Endodermal cell (in vitro differentiated cells): ENCODE measurements around the gene SSU72. TPM values are rescaled to one million over a fixed set of nuclear protein-coding genes. Genes with fewer than 3 reads are reported as not detected.

Experiments used
- DNase-seq: peaks from one replicate; pipeline ENCODE4 v3.0.0-alpha.2; 2017
- H3K27ac ChIP-seq: 2 replicates; pipeline ENCODE4 v1.5.1; 2013; ENCODE audit warnings: mild to moderate bottlenecking, low read depth, low read length, moderate library complexity
- H3K27me3 ChIP-seq: 2 replicates; pipeline ENCODE4 v1.6.1; 2013; ENCODE audit warnings: mild to moderate bottlenecking, low read length, moderate library complexity; ENCODE audit not compliant: insufficient read depth, control insufficient read depth, poor library complexity, severe bottlenecking
- H3K36me3 ChIP-seq: 2 replicates; pipeline ENCODE4 v1.7.0; 2013; ENCODE audit warnings: mild to moderate bottlenecking, low read length, moderate library complexity; ENCODE audit not compliant: control insufficient read depth, insufficient read depth
- H3K4me1 ChIP-seq: one replicate; pipeline ENCODE4 v1.7.0; 2013; ENCODE audit warnings: low read length; ENCODE audit not compliant: control insufficient read depth, insufficient read depth
- H3K4me3 ChIP-seq: 2 replicates; pipeline ENCODE4 v1.5.1; 2013; ENCODE audit warnings: mild to moderate bottlenecking, low read length, moderate library complexity
- H3K9ac ChIP-seq: 2 replicates; pipeline ENCODE4 v1.6.1; 2013; ENCODE audit warnings: mild to moderate bottlenecking, low read length, moderate library complexity; ENCODE audit not compliant: poor library complexity, severe bottlenecking; ENCODE audit errors: extremely low read depth
- H3K9me3 ChIP-seq: 2 replicates; pipeline ENCODE4 v1.6.1; 2013; ENCODE audit warnings: mild to moderate bottlenecking, low read length, moderate library complexity; ENCODE audit not compliant: control insufficient read depth
- H3K27ac Mint-ChIP-seq: 2 replicates; pipeline ENCODE4 v1.8.0; 2020; ENCODE audit warnings: mixed read lengths
- H3K27me3 Mint-ChIP-seq: 2 replicates; pipeline ENCODE4 v1.8.0; 2021; ENCODE audit warnings: mild to moderate bottlenecking, mixed read lengths; ENCODE audit not compliant: insufficient read depth
- H3K36me3 Mint-ChIP-seq: 2 replicates; pipeline ENCODE4 v1.8.0; 2020; ENCODE audit warnings: low read depth, mixed read lengths
- H3K4me1 Mint-ChIP-seq: 2 replicates; pipeline ENCODE4 v1.8.0; 2020; ENCODE audit warnings: mixed read lengths
- H3K4me3 Mint-ChIP-seq: 2 replicates; pipeline ENCODE4 v1.8.0; 2020; ENCODE audit warnings: mild to moderate bottlenecking, moderate library complexity, mixed read lengths
- H3K9me3 Mint-ChIP-seq: 2 replicates; pipeline ENCODE4 v1.8.0; 2020; ENCODE audit warnings: mild to moderate bottlenecking, mixed read lengths
- WGBS, 2 experiments: methylation state at CpG; one replicate each; pipeline versions ENCODE4 v1.1.5 to v1.1.7; 2013; ENCODE audit warnings: missing lambda C conversion rate in 2 of 2, mixed read lengths in 1 of 2; ENCODE audit not compliant: insufficient coverage in 1 of 2, insufficient read length in 1 of 2; 5-methylcytosine and 5-hydroxymethylcytosine counted together
- long read RNA-seq, 4 experiments: library from polyadenylated mRNA in 2 of 4; library from RNA in 1 of 4; library from capped mRNA in 1 of 4; stranded (forward) in 3 of 4; unstranded in 1 of 4; transcript quantifications; one replicate each; pipeline ENCODE4 v2.0.0, GENCODE V29; 2020 to 2021; ENCODE audit warnings: inconsistent platforms in 1 of 4
- polyA plus RNA-seq, 2 experiments: library from polyadenylated mRNA; stranded (reverse); fragments of 50-300 nt; gene quantifications; one replicate each; pipeline ENCODE4 v1.2.3, GENCODE V29; 2013
- total RNA-seq, 2 donors: library from RNA; stranded (reverse); fragmentation: NEBNext Ultra II Directional in 1 of 2; extraction: Animal tissue kit (Norgen Biotek cat#: 25700) in 1 of 2; gene quantifications; 2 replicates in 1 of 2; 3 replicates in 1 of 2; pipeline ENCODE4 v1.2.1, GENCODE V29; 2021
- TF ChIP-seq, protein P1 (sequence below): fragments of 200-600 bp; sonication (generic); conservative IDR thresholded peaks from 2 replicates; pipeline ENCODE4 v1.5.0; 2021; ENCODE audit warnings: antibody characterized with exemption, mild to moderate bottlenecking

The SSU72 gene
- total RNA-seq, result 100 to 1,000 TPM; 133 to 138 TPM
- 130 TPM for polyA plus RNA-seq (2013, experiment 1 of 2)
- polyA plus RNA-seq (2013, experiment 2 of 2), result 116 TPM
- long read RNA-seq, experiment 1, full-length matches to known transcripts, result 57 of 71 reads
- long read RNA-seq, experiment 1, partial matches to known transcripts, result 8 of 71 reads
- long read RNA-seq, experiment 1, other reads (novel, unspliced or antisense), result 6 of 71 reads
- long read RNA-seq, experiment 2, full-length matches to known transcripts, result 194 of 199 reads
- long read RNA-seq, experiment 2, partial matches to known transcripts, result 1 of 199 reads
- long read RNA-seq, experiment 2, other reads (novel, unspliced or antisense), result 4 of 199 reads
- long read RNA-seq, experiment 3, full-length matches to known transcripts, result 92 of 101 reads
- long read RNA-seq, experiment 3, partial matches to known transcripts, result 1 of 101 reads
- long read RNA-seq, experiment 3, other reads (novel, unspliced or antisense), result 8 of 101 reads
- long read RNA-seq, experiment 4, transcript SSU72-201 (5 exons, 1,290 nt), result major isoform, 138 of 153 reads
- long read RNA-seq, experiment 4, partial matches to known transcripts, result 12 of 153 reads
- long read RNA-seq, experiment 4, other reads (novel, unspliced or antisense), result 2 of 153 reads

DNA sequence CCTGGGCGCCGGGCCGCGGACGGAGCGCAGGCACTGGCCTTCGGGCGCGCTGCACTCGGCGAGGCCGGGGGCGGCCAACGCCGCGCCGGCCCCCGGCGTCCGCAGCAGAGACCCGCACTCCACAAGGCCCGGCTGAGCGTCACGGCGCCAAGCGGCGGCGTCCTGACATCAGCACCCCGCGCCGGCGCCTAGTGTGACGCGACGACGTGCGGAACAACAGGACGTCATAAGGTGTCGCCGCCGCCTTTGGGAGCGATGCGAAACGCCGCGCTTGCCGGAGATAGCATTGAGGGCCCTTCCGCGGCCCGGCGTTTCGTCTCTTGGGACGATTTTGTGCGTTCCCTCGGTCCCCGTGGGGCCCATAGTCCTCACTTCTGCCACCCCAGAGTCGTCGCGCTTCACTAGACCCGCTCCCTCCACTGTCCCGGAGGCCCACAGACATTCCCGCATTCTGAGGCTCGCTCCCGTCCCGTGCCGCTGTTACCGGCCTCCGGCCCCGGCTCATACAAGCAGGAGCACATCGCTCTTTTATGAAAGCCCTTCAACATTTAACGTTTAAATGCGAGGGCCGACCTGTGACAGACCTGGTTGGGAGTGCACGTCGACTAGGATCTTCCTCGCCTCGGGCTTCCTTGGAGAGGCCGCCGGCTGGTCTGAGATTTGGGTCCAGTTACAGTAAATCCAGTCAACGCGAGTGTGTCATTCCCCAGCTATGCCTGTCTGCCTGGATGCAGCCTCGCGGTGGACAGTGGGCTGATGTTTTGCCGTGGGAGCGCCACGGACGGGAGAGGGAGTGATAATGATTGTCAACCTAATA is at the start of gene SSU72:
TSS of gene SSU72 (minus strand) at position 143 of the 817 bp plus-strand sequence. CDS start 306 bp downstream, outside the sequence.
- Histone ChIP-seq H3K9me3 (no peaks in the 10 kb centered on the region), H3K4me3 (peak within 1 kb of the TSS; percentile 85), H3K27me3 (peaks cover 10% of the 10 kb centered on the region), H3K9ac (peak within 1 kb of the TSS; percentile 99), H3K4me1 (no peaks in the 10 kb centered on the region), H3K36me3 (peaks cover 15% of the 10 kb centered on the region), H3K27ac (peak within 1 kb of the TSS; percentile 96)
- Mint-ChIP-seq H3K4me3 (peak within 1 kb of the TSS; percentile 96), H3K4me1 (peaks cover 9% of the 10 kb centered on the region), H3K36me3 (peaks cover 17% of the 10 kb centered on the region), H3K27me3 (peaks cover 15% of the 10 kb centered on the region), H3K9me3 (no peaks in the 10 kb centered on the region), H3K27ac (peak within 1 kb of the TSS; percentile 100)
- WGBS, 2 experiments, result 1 to 3% methylated on average over 41 to 87 of the region's 87 CpGs
- DNase-seq, result peak; percentile 96
- TF ChIP-seq, protein P1, sequence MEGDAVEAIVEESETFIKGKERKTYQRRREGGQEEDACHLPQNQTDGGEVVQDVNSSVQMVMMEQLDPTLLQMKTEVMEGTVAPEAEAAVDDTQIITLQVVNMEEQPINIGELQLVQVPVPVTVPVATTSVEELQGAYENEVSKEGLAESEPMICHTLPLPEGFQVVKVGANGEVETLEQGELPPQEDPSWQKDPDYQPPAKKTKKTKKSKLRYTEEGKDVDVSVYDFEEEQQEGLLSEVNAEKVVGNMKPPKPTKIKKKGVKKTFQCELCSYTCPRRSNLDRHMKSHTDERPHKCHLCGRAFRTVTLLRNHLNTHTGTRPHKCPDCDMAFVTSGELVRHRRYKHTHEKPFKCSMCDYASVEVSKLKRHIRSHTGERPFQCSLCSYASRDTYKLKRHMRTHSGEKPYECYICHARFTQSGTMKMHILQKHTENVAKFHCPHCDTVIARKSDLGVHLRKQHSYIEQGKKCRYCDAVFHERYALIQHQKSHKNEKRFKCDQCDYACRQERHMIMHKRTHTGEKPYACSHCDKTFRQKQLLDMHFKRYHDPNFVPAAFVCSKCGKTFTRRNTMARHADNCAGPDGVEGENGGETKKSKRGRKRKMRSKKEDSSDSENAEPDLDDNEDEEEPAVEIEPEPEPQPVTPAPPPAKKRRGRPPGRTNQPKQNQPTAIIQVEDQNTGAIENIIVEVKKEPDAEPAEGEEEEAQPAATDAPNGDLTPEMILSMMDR, result no peak

DNA sequence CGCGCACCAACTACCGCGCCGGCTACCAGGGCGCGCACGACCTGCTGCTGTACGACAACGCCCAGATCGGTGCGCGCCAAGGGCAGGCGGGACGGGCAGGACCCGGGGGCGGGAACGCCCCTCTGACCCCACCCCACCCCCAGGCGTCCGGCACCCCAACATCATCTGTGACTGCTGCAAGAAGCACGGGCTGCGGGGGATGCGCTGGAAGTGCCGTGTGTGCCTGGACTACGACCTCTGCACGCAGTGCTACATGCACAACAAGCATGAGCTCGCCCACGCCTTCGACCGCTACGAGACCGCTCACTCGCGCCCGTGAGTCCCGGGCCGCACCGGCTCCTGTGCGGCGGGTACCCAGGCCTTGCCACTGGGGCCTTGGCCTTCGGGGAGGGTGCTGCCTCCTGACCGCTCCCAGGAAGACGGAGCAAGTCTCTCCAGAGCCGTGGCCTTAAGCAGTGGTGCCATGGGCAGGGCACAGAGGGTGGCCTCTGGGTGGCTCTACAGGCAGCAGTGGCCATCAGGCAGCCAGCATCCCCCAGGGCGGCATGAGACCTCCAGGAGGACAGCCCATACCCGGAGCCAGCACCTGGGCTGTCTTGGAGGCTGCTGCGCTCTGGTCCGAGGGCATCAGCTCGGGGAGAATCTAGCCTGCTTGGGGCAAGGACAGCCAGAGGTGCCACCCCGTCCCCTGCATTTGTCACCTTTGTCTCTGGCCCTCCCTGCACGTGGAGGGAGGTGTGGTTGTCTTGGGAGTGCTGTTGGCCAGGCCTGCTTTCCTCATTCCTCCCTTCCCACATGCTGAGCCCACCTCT is 49.2 kb upstream of the SSU72 start:
- Mint-ChIP-seq H3K27ac (no peak overlapping the region), H3K9me3 (no peaks in the 10 kb centered on the region), H3K4me1 (no peaks in the 10 kb centered on the region), H3K36me3 (peaks cover 2% of the 10 kb centered on the region), H3K4me3 (no peak overlapping the region), H3K27me3 (no peaks in the 10 kb centered on the region)
- Histone ChIP-seq H3K9me3 (no peaks in the 10 kb centered on the region), H3K27me3 (no peaks in the 10 kb centered on the region), H3K4me3 (no peak overlapping the region), H3K4me1 (no peaks in the 10 kb centered on the region), H3K9ac (no peak overlapping the region), H3K36me3 (no peaks in the 10 kb centered on the region), H3K27ac (no peak overlapping the region)
- TF ChIP-seq, protein P1, result no peak
- no peak for DNase-seq
- WGBS, 2 experiments, result 95 to 99% methylated on average over 25 to 51 of the region's 51 CpGs
